ENCODE results near the gene MEGF11.

- TF ChIP-seq CTCF (IDR thresholded peaks at IDR 0.05): no peak
- TF ChIP-seq POLR2A (IDR thresholded peaks at IDR 0.05): no peak
Observed at GRCh38 chr15:66036859-66037258, 216.7 kb downstream of the MEGF11 start.
